Stimulated activated CD4-positive, alpha-beta T cell treated with anti-CD3 and anti-CD28 coated beads, Interleukin-4, amount 100 ng/mL, for 4 hours (primary cell): Measurements from ENCODE around the gene RIMS3.
"Not testable (repeated sequence)": the region's sequence is repeated elsewhere in the genome, so short reads cannot be mapped to it uniquely, and the experiment has no call there.

Source experiments
- DNase-seq, 2 experiments: peaks; one replicate each; pipeline ENCODE4 v3.0.0-alpha.2; 2020

Gene RIMS3

GRCh38 chr1:40651138-40651857 lies 14.2 kb downstream of the RIMS3 start:
- no peak for DNase-seq

- DNase-seq: no peak
These were observed 15.4 kb downstream of the RIMS3 start for GRCh38 chr1:40650075-40650474.

- no peak for DNase-seq
These were observed 15.9 kb downstream of the RIMS3 start for GRCh38 chr1:40649592-40649930.

GRCh38 chr1:40648928-40649591 lies 16.4 kb downstream of the RIMS3 start:
- no peak for DNase-seq

GRCh38 chr1:40648200-40648599 lies 17.3 kb downstream of the RIMS3 start:
- DNase-seq: no peak

- no peak for DNase-seq
These were observed 19.2 kb downstream of the RIMS3 start for GRCh38 chr1:40646315-40646714.

- no peak for DNase-seq
These were observed 20.3 kb downstream of the RIMS3 start for GRCh38 chr1:40645118-40645680.

GRCh38 chr1:40641601-40642242 lies 23.8 kb downstream of the RIMS3 start:
- DNase-seq: no peak

GRCh38 chr1:40640314-40641076 lies 25.0 kb downstream of the RIMS3 start:
- no peak for DNase-seq

GRCh38 chr1:40638097-40639036 lies 27.1 kb downstream of the RIMS3 start:
- DNase-seq: no peak

- DNase-seq: no peak
These were observed 27.9 kb downstream of the RIMS3 start for GRCh38 chr1:40637470-40638007.

- no peak for DNase-seq
These were observed 28.7 kb downstream of the RIMS3 start for GRCh38 chr1:40636777-40637176.

- DNase-seq: no peak
These were observed 29.6 kb downstream of the RIMS3 start for GRCh38 chr1:40635763-40636500.

- DNase-seq: no peak
These were observed 30.4 kb downstream of the RIMS3 start for GRCh38 chr1:40634901-40635655.

GRCh38 chr1:40633931-40634376 lies 31.5 kb downstream of the RIMS3 start:
- no peak for DNase-seq

- DNase-seq: no peak
These were observed 32.0 kb downstream of the RIMS3 start for GRCh38 chr1:40633523-40633922.

GRCh38 chr1:40630488-40631223 lies 34.8 kb downstream of the RIMS3 start:
- DNase-seq: peak in 1 of 2 experiments; percentile 16

GRCh38 chr1:40629546-40629945 lies 35.9 kb downstream of the RIMS3 start:
- DNase-seq: not testable (repeated sequence)

- DNase-seq: no peak
These were observed 36.6 kb downstream of the RIMS3 start for GRCh38 chr1:40628903-40629292.
